Upper lobe of left lung (tissue), 6 donors: ENCODE results near the gene PDIA4. TPM values are rescaled to one million over a fixed set of nuclear protein-coding genes. Genes with fewer than 3 reads are reported as not detected.

Experiments
- ATAC-seq, 2 donors: fragments of 200-7000 bp; cut with Tn5 transposase; one replicate each; pipeline ENCODE4 v1.9.1; 2022; ENCODE audit warnings: mild to moderate bottlenecking in 2 of 2, moderate library complexity in 2 of 2; ENCODE audit not compliant: low FRiP score in 2 of 2
- DNase-seq, 2 donors: peaks; one replicate each; pipeline ENCODE4 v3.0.0-alpha.2; 2019 to 2020
- H3K27ac ChIP-seq, 4 donors: fragments of 200-600 bp; sonication (generic); one replicate each; pipeline ENCODE4 v1.5.1; 2016 to 2019
- H3K27me3 ChIP-seq, 4 donors: fragments of 200-600 bp; sonication (generic); one replicate each; pipeline ENCODE4 v1.5.1; 2017 to 2019
- H3K36me3 ChIP-seq, 4 donors: fragments of 200-600 bp; sonication (generic); one replicate each; pipeline ENCODE4 v1.5.1; 2016 to 2019
- H3K4me1 ChIP-seq, 4 donors: fragments of 200-600 bp; sonication (generic); one replicate each; pipeline ENCODE4 v1.5.1; 2018 to 2019
- H3K4me3 ChIP-seq, 4 donors: fragments of 200-600 bp; sonication (generic); one replicate each; pipeline ENCODE4 v1.5.1; 2017 to 2019; ENCODE audit warnings: mild to moderate bottlenecking in 2 of 4, moderate library complexity in 1 of 4
- H3K9me3 ChIP-seq, 4 donors: fragments of 200-600 bp; sonication (generic); one replicate each; pipeline ENCODE4 v1.5.1; 2018 to 2019
- EP300 ChIP-seq, 4 donors: sonication (generic); formaldehyde crosslinking; IDR thresholded peaks; one replicate each; pipeline ENCODE4 v1.5.1; 2017; ENCODE audit warnings: antibody characterized with exemption in 4 of 4, control low read depth in 2 of 4
- POLR2A ChIP-seq, 4 donors: fragments of 450-650 bp; IDR thresholded peaks; one replicate each; pipeline ENCODE4 v1.5.1; 2016 to 2017; ENCODE audit warnings: antibody characterized with exemption in 4 of 4, mild to moderate bottlenecking in 2 of 4
- POLR2AphosphoS5 ChIP-seq, 2 donors: sonication (generic); formaldehyde crosslinking; IDR thresholded peaks; one replicate each; pipeline ENCODE4 v1.5.1; 2017; ENCODE audit warnings: antibody characterized with exemption in 2 of 2
- WGBS, 2 donors: methylation state at CpG; one replicate each; pipeline ENCODE4 v1.1.5; 2017 to 2018; 5-methylcytosine and 5-hydroxymethylcytosine counted together
- total RNA-seq, 6 donors: library from RNA; depleted of rRNA in 4 of 6; stranded (reverse); fragments of >200 nt in 4 of 6; gene quantifications; one replicate each; pipeline versions ENCODE4 v1.1.0 to v1.2.1, GENCODE V29; 2016 to 2021
- TF ChIP-seq, protein P1 (sequence below), 6 experiments: fragments of 450-650 bp in 4 of 6; fragments of 200-600 bp in 2 of 6; sonication (generic) in 2 of 6; IDR thresholded peaks; one replicate each; pipeline ENCODE4 v1.5.1; 2016 to 2019; ENCODE audit warnings: antibody characterized with exemption in 6 of 6
- donor health status: DM: no; HTN: no; CAD: no; lungs with moderate emphysema.
- donor health status: DM: no; HTN: yes; CAD: no; lungs with severe emphysema.

Gene PDIA4
- total RNA-seq, 6 donors from 2014 or later, result 25.1 to 160 (median 77.8) TPM

- no peak for ATAC-seq
- 77 to 91% methylated on average over 1 to 3 of the region's 3 CpGs for WGBS, 2 donors
- Histone ChIP-seq H3K4me1 (no peaks in the 10 kb centered on the region), H3K4me3 (no peak overlapping the region), H3K27me3 (no peaks in the 10 kb centered on the region), H3K27ac (no peak overlapping the region), H3K9me3 (no peaks in the 10 kb centered on the region), H3K36me3 (no peaks in the 10 kb centered on the region)
- TF ChIP-seq, protein P1, sequence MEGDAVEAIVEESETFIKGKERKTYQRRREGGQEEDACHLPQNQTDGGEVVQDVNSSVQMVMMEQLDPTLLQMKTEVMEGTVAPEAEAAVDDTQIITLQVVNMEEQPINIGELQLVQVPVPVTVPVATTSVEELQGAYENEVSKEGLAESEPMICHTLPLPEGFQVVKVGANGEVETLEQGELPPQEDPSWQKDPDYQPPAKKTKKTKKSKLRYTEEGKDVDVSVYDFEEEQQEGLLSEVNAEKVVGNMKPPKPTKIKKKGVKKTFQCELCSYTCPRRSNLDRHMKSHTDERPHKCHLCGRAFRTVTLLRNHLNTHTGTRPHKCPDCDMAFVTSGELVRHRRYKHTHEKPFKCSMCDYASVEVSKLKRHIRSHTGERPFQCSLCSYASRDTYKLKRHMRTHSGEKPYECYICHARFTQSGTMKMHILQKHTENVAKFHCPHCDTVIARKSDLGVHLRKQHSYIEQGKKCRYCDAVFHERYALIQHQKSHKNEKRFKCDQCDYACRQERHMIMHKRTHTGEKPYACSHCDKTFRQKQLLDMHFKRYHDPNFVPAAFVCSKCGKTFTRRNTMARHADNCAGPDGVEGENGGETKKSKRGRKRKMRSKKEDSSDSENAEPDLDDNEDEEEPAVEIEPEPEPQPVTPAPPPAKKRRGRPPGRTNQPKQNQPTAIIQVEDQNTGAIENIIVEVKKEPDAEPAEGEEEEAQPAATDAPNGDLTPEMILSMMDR (IDR thresholded peaks at IDR 0.05), result no peak
- TF ChIP-seq EP300 (IDR thresholded peaks at IDR 0.05) (no peak), POLR2A (IDR thresholded peaks at IDR 0.05) (no peak), POLR2AphosphoS5 (IDR thresholded peaks at IDR 0.05) (no peak)
- DNase-seq, result no peak
These were observed 33.7 kb downstream of the PDIA4 start for GRCh38 chr7:148994576-148994975.

DNA sequence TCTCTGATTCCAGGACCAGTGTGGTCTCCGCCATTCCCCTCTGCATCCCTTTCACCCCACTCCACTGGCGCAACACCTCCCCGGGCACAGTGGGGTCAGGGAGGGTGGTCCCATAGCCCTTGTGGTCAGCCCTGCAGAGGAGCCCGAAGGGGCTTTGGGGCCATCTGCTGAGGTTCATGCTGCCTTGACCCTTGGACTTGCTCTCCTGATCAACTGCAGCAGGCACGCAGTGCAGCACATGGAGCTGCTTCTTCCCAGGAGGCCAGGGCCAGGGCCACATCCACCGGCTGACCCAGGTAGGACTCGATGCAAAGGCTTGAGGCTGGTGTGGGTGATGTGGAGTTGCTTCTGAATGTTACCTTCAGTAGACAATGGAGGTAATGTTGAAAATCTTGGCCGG is 35.1 kb downstream of the PDIA4 start:
- 89 to 90% methylated on average over 6 to 7 of the region's 8 CpGs for WGBS, 2 donors
- TF ChIP-seq POLR2A (IDR thresholded peaks at IDR 0.05), result no peak
- TF ChIP-seq POLR2AphosphoS5 (IDR thresholded peaks at IDR 0.05), result no peak
- TF ChIP-seq, protein P1 (IDR thresholded peaks at IDR 0.05), result no peak
- no peak for TF ChIP-seq EP300 (IDR thresholded peaks at IDR 0.05)
- H3K27ac ChIP-seq, result no peak overlapping the region
- H3K4me1 ChIP-seq, result peaks cover 0 to 4% (median 2%) of the 10 kb centered on the region in 4 donors
- no peak overlapping the region for H3K4me3 ChIP-seq
- DNase-seq (no peak), ATAC-seq (no peak)
- no peaks in the 10 kb centered on the region for H3K36me3 ChIP-seq
- H3K9me3 ChIP-seq, result no peaks in the 10 kb centered on the region
- no peaks in the 10 kb centered on the region for H3K27me3 ChIP-seq

- Histone ChIP-seq H3K4me3 (no peak overlapping the region), H3K4me1 (peaks cover 0 to 8% (median 5%) of the 10 kb centered on the region in 4 donors), H3K27ac (no peak overlapping the region), H3K36me3 (no peaks in the 10 kb centered on the region), H3K27me3 (no peaks in the 10 kb centered on the region), H3K9me3 (no peaks in the 10 kb centered on the region)
- TF ChIP-seq, protein P1 (IDR thresholded peaks at IDR 0.05), result no peak
- TF ChIP-seq POLR2AphosphoS5 (IDR thresholded peaks at IDR 0.05), result no peak
- TF ChIP-seq EP300 (IDR thresholded peaks at IDR 0.05), result no peak
- no peak for TF ChIP-seq POLR2A (IDR thresholded peaks at IDR 0.05)
- no peak for DNase-seq
- ATAC-seq, result no peak
- WGBS, 2 donors, result 48 to 53% methylated on average over 1 of the region's 1 CpG
These were observed 36.8 kb downstream of the PDIA4 start for GRCh38 chr7:148991536-148991935.

GRCh38 chr7:148987751-148988512 is 40.4 kb downstream of the PDIA4 start:
- no peaks in the 10 kb centered on the region for H3K27me3 ChIP-seq
- H3K27ac ChIP-seq, result peak overlapping the region; percentile 69 to 86 (median 82)
- H3K4me1 ChIP-seq, result peaks cover 14 to 37% (median 17%) of the 10 kb centered on the region in 4 donors
- no peaks in the 10 kb centered on the region for H3K36me3 ChIP-seq
- no peaks in the 10 kb centered on the region for H3K9me3 ChIP-seq
- ATAC-seq (peak; percentile 1 to 35), DNase-seq (peak in 1 of 2 donors; percentile 31)
- 5 to 6% methylated on average over 9 of the region's 9 CpGs for WGBS, 2 donors
- peak overlapping the region; percentile 56 to 69 (median 59) for H3K4me3 ChIP-seq
- TF ChIP-seq, protein P1 (IDR thresholded peaks at IDR 0.05), result no peak
- no peak for TF ChIP-seq EP300 (IDR thresholded peaks at IDR 0.05)
